22Rv1 (cell line): ENCODE measurements around the gene GFOD1.

ENCODE experiments used
- ZFX ChIP-seq: fragments of 450-650 bp; IDR thresholded peaks from 2 replicates; pipeline ENCODE4 v1.6.1; 2017; ENCODE audit warnings: antibody characterized with exemption, borderline replicate concordance
- TF ChIP-seq, protein P1 (sequence below): fragments of 450-650 bp; IDR thresholded peaks from 2 replicates; pipeline ENCODE4 v1.5.1; 2017; ENCODE audit warnings: mild to moderate bottlenecking

DNA sequence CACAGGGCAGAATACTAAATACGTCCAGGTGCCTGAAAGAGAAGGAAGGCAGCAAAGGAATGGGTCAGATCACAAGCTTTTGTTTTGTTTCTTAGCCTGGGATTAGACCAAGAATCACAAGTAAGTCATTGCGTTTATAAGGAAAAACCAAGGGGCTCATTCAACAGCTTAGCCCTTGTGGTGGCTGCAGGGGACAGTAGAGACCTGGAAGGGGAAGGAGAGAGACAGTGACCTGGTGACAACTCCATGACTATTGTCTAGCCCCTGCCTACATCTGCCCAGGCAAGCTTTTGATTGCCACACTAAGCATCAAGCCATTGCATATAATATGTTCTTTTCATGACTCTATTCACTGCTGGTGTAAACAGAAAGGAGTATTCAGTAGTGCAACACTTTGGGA is 128.9 kb downstream of the GFOD1 start:
- TF ChIP-seq, protein P1, sequence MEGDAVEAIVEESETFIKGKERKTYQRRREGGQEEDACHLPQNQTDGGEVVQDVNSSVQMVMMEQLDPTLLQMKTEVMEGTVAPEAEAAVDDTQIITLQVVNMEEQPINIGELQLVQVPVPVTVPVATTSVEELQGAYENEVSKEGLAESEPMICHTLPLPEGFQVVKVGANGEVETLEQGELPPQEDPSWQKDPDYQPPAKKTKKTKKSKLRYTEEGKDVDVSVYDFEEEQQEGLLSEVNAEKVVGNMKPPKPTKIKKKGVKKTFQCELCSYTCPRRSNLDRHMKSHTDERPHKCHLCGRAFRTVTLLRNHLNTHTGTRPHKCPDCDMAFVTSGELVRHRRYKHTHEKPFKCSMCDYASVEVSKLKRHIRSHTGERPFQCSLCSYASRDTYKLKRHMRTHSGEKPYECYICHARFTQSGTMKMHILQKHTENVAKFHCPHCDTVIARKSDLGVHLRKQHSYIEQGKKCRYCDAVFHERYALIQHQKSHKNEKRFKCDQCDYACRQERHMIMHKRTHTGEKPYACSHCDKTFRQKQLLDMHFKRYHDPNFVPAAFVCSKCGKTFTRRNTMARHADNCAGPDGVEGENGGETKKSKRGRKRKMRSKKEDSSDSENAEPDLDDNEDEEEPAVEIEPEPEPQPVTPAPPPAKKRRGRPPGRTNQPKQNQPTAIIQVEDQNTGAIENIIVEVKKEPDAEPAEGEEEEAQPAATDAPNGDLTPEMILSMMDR: no peak
- no peak for TF ChIP-seq ZFX
